Measurements from ENCODE around the gene SORBS2.
"Not testable (repeated sequence)": the region's sequence is repeated elsewhere in the genome, so short reads cannot be mapped to it uniquely, and the experiment has no call there.

SORBS2 gene

GRCh38 chr4:185710487-185710995, 101.5 kb downstream of the SORBS2 start:
- no peak for DNase-seq

GRCh38 chr4:185709802-185710486, 102.0 kb downstream of the SORBS2 start:
- no peak for DNase-seq

DNA sequence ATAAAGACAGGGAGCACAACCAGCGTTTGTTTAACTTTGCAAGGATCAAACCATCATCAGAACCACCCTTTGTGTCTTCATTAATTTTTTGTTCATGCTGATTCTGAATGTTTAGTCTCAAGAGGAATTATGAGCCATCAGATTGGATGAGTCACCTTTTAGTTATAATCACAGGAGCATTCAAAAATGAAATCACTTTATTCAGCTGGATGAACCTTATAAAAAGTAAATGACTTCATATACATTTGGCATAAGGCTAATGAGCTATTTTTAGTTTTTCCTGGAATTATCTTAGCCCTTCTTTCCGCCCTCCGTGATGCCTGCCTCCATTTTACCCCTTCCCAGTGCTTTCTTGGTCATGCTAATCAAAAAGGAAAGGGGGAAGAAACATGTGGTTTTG, 103.6 kb downstream of the SORBS2 start:
- no peak for DNase-seq

DNA sequence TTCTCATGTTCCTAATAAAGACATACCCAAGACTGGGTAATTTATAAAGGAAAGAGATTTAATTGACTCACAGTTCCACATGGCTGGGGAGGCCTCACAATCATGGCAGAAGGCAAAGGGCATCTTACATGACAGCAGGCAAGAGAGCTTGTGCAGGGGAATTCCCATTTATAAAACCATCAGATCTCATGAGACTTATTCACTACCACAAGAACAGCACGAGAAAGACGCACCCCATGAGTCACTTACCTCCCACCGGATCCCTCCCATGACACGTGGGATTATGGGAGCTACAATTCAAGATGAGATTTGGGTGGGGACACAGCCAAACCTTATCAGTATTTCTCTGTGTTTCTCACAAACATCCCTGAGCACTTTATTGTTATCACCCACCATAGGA, 104.4 kb downstream of the SORBS2 start:
- not testable (repeated sequence) for DNase-seq

DNA sequence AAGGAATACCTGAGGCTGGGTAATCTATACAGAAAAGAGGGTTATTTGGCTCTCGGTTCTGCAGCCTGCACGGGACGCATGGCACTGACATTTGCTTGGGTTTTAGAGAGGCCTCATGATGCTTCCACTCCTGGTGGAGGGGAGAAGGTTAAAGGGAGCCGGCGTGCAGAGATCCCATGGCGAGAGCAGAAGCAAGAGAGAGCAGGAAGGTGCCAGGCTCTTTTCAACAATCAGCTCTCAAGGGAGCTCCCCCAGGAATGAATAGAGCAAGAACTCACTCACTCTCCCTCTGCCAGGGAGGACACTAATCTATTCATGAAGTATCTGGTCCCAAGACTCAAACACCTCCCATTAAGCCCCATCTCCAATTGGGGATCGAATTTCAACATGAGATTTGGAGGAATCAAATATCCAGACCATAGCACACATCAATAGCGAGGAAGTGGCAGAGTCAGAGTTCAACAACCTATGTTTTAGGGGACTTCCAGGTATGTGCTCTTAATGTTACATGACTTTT, 109.8 kb downstream of the SORBS2 start:
- DNase-seq = no peak

GRCh38 chr4:185700630-185701029, 111.4 kb downstream of the SORBS2 start:
- DNase-seq = no peak

- no peak for DNase-seq
These were observed 111.9 kb downstream of the SORBS2 start for GRCh38 chr4:185700048-185700447.

DNA sequence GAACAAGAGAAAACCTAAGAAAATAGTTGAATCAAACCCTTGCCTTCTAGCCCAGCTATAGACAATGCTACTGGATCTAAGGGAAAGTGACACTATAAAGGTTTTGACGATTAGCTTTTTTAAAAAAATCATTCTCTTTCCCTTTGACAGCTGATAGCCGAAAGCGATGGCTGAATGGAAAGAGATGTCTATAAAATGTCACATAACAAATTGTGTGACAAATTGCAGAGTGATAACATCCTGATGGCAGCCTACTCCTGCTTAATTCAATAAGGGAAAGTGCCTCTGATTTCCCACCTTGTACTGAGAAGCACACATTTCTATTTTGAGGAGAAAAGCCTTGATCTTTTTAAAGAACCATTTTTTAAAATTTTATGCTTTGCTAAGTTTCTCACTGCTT, 114.5 kb downstream of the SORBS2 start:
- DNase-seq = no peak

GRCh38 chr4:185695743-185696142, 116.3 kb downstream of the SORBS2 start:
- DNase-seq = no peak

GRCh38 chr4:185693548-185694215, 118.3 kb downstream of the SORBS2 start:
- no peak for DNase-seq

DNA sequence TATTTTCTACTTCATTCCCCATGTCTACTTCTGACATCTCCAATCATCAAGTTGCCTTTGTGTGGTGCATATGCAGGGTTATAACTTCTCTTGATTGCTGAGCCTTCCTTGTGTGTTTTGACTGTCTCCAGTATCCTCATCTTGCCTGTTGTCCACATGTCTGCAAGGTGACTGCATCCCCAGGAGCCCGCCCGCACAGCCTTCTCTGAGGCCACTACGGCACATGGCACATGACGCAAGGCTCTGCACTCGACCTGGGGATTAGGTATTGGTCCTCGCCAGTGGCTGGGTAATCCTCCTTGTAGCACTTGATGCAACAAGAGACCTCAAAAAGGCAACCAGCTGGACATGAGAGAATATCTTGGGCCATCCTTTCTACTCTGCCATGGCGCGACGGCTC, 122.6 kb downstream of the SORBS2 start:
- no peak for DNase-seq

DNA sequence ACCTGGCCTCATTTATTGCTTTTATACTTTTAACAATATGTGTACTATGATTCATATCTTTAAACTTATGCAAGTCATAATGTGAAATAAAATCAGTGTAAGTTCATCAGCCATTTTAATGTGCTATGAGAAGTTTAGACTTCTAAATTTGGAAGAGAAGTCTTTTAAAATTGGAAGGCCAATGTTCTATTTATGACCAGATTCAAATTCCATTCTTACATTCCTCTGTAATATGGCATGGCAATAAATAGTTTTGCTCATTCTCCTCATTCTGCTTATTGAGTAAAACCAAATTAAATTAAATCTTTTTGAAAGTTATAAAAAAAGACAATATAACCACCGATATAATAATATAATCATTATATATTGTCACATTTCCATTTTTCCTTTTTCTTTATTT, 126.2 kb downstream of the SORBS2 start:
- DNase-seq = no peak

- no peak for DNase-seq
These were observed 128.1 kb downstream of the SORBS2 start for GRCh38 chr4:185683896-185684295.

DNA sequence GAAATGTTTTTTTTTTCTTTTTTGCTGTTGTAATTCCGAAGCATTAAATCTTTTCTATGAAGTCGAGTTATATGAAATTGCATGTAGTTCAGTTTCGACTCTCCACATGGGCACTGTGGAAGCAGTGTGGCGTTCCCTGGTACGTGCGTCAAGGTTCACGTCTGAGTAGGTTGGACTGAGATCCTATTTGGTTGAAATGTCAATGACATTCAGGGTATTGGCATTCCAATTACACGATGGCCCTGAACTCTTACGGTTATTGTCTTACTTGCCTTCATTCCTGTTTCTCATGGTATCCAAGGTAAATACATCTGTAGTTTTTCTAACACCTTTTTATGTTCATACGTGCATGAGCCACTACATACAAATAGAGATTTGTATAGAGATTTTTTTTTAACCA, 128.8 kb downstream of the SORBS2 start:
- no peak for DNase-seq

DNA sequence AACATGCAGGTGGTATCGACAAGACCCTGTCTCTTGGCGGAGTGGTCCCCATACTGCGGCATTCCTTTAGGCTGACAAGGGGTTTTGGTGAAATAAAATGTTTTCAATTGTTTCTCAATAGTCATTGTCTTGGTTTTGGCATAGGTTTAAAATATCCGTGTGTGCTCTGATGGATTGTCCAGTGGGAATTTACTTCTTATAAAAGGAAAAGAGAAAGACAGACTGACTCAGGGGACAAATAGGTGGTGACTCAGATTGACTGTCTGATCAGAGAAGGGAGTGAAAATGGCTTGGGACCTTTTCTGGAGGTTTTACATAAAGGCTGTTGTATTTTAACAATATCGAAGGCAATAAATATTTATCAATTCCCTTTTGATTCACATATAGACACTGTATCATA, 129.8 kb downstream of the SORBS2 start:
- no peak for DNase-seq

GRCh38 chr4:185681604-185682003, 130.4 kb downstream of the SORBS2 start:
- DNase-seq = no peak

DNA sequence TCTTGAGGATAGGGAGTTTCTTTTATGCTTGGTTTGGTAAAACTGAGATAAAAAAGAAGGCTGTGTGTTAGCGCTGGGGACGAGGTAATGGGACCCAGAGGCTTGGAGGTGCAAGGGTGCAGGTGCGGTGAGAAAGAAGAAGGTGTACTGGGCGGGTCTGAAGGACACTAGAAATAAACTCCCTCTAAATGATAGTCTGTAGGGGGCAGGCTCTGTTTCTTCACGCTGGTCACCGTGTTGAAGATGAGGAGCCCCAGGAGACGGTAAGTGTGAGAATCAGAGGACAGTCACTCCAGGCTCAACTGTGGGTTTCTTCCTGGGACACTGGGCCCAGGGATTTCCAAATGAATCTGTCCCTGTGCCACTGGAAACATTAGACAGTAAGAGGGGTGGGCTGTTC, 131.4 kb downstream of the SORBS2 start:
- DNase-seq = no peak

GRCh38 chr4:185679523-185679922, 132.5 kb downstream of the SORBS2 start:
- DNase-seq = no peak

GRCh38 chr4:185677637-185678314, 134.2 kb downstream of the SORBS2 start:
- DNase-seq = no peak

- no peak for DNase-seq
These were observed 139.4 kb downstream of the SORBS2 start for GRCh38 chr4:185672618-185673017.

- DNase-seq = no peak
These were observed 139.8 kb downstream of the SORBS2 start for GRCh38 chr4:185672151-185672550.

DNA sequence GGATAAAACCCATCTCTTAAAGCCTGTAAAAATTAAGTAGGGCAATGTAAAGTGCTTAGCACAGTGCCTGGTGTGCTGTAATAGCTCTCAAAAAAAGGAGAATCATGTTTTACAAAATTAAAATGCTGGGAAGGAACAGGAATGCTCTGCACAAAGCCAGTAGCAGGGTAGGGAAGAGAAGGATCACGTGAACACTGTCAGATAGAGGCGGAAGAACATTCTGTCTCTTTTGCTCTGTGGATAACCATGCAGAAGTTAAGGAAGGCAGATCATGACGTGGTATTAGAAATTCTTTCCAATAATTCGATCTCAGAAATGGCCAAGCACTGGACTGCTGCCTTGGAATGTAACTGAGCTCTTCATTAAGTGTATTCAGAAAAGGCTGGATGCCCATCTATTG, 140.5 kb downstream of the SORBS2 start:
- no peak for DNase-seq

DNA sequence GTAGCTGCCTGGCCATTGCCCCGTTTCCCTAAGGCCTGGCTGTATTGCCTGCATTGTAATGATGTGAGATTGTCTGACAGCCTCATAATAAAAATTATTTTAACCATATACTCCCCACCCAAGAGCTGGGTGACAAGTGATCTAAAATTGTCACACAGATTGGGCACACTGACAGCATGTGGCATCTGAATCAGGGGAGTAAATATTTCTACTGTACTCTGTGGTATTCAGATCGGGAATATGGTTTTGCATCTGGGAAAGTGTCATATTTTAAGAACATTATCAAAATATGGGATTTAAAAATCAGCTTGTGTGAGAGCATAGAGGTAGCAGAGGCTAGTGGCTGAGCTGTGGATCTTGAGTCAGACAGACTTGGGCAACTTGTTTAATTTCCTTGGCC, 140.9 kb downstream of the SORBS2 start:
- no peak for DNase-seq

DNA sequence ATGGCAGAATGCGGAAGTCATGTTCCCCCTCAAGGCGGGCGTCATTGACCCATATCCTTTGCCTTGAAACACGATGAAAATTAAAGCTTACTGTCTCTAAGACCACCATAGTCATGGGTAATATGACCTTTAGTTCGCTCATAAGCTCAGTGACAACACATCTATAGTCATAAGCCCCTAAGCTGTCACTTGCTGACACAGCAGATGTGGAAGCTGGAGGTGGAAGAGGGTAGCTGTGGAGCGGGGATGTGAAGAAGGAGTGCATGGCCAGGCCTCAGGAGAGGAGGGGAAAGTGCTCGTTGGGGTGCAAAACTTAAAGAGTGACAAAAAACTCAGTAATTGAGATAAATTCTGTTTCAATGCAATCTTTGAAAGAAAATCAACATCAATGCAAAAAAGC, 142.7 kb downstream of the SORBS2 start:
- no peak for DNase-seq
